Stimulated activated naive CD8-positive, alpha-beta T cell treated with anti-CD3 and anti-CD28 coated beads, Interleukin-15, Interleukin-2, amounts not matched to agents 100 ng/mL and 50 ng/mL, for 24 hours (primary cell): ENCODE data around the gene C1QTNF3.
A peak's percentile ranks its signal among the peaks of the same experiment; 100 is the strongest.
"Not testable (repeated sequence)": the region's sequence is repeated elsewhere in the genome, so short reads cannot be mapped to it uniquely, and the experiment has no call there.

Experiments
- H3K27ac Mint-ChIP-seq: one replicate; pipeline ENCODE4 v1.8.0; 2021; ENCODE audit warnings: mild to moderate bottlenecking, mixed read lengths
- H3K27me3 Mint-ChIP-seq: one replicate; pipeline ENCODE4 v1.8.0; 2021; ENCODE audit warnings: mixed read lengths
- H3K36me3 Mint-ChIP-seq: one replicate; pipeline ENCODE4 v1.8.0; 2021; ENCODE audit warnings: low read depth, mixed read lengths
- H3K4me1 Mint-ChIP-seq: one replicate; pipeline ENCODE4 v1.8.0; 2021; ENCODE audit warnings: low read depth, mixed read lengths
- H3K4me3 Mint-ChIP-seq: one replicate; pipeline ENCODE4 v1.8.0; 2021; ENCODE audit warnings: mild to moderate bottlenecking, mixed read lengths
- H3K9me3 Mint-ChIP-seq: one replicate; pipeline ENCODE4 v1.8.0; 2021; ENCODE audit warnings: mixed read lengths

Gene C1QTNF3

GRCh38 chr5:34043099-34043876 is at the start of gene C1QTNF3:
C1QTNF3 (minus strand) TSS chr5:34043213; CDS start chr5:34043125, 88 bp downstream.
- no peaks in the 10 kb centered on the region for H3K9me3 Mint-ChIP-seq
- H3K27me3 Mint-ChIP-seq: no peaks in the 10 kb centered on the region
- H3K4me1 Mint-ChIP-seq: peaks cover 11% of the 10 kb centered on the region
- no peaks in the 10 kb centered on the region for H3K36me3 Mint-ChIP-seq
- peak within 1 kb of the TSS; percentile 3 for H3K27ac Mint-ChIP-seq
- H3K4me3 Mint-ChIP-seq: no peak within 1 kb of the TSS

GRCh38 chr5:34091039-34091438 is 48.0 kb upstream of the C1QTNF3 start:
- not testable (repeated sequence) for H3K9me3 Mint-ChIP-seq, H3K4me3 Mint-ChIP-seq, H3K27ac Mint-ChIP-seq, H3K4me1 Mint-ChIP-seq, H3K36me3 Mint-ChIP-seq, H3K27me3 Mint-ChIP-seq

- not testable (repeated sequence) for H3K4me1 Mint-ChIP-seq, H3K4me3 Mint-ChIP-seq, H3K27me3 Mint-ChIP-seq, H3K9me3 Mint-ChIP-seq, H3K36me3 Mint-ChIP-seq, H3K27ac Mint-ChIP-seq
These were observed 46.8 kb upstream of the C1QTNF3 start for GRCh38 chr5:34089802-34090201.

- H3K4me3 Mint-ChIP-seq, H3K4me1 Mint-ChIP-seq, H3K36me3 Mint-ChIP-seq, H3K27me3 Mint-ChIP-seq, H3K27ac Mint-ChIP-seq, H3K9me3 Mint-ChIP-seq: not testable (repeated sequence)
These were observed 44.7 kb upstream of the C1QTNF3 start for GRCh38 chr5:34087728-34088127.

- not testable (repeated sequence) for H3K27me3 Mint-ChIP-seq, H3K4me3 Mint-ChIP-seq, H3K4me1 Mint-ChIP-seq, H3K9me3 Mint-ChIP-seq, H3K27ac Mint-ChIP-seq, H3K36me3 Mint-ChIP-seq
These were observed 40.9 kb upstream of the C1QTNF3 start for GRCh38 chr5:34083898-34084297.

GRCh38 chr5:34079505-34079904 is 36.5 kb upstream of the C1QTNF3 start:
- not testable (repeated sequence) for H3K4me3 Mint-ChIP-seq, H3K36me3 Mint-ChIP-seq, H3K27ac Mint-ChIP-seq, H3K4me1 Mint-ChIP-seq, H3K9me3 Mint-ChIP-seq, H3K27me3 Mint-ChIP-seq

- not testable (repeated sequence) for H3K4me3 Mint-ChIP-seq, H3K27me3 Mint-ChIP-seq, H3K27ac Mint-ChIP-seq, H3K36me3 Mint-ChIP-seq, H3K9me3 Mint-ChIP-seq, H3K4me1 Mint-ChIP-seq
These were observed 34.6 kb upstream of the C1QTNF3 start for GRCh38 chr5:34077636-34078035.

- H3K27ac Mint-ChIP-seq, H3K4me3 Mint-ChIP-seq, H3K4me1 Mint-ChIP-seq, H3K9me3 Mint-ChIP-seq, H3K36me3 Mint-ChIP-seq, H3K27me3 Mint-ChIP-seq: not testable (repeated sequence)
These were observed 33.8 kb upstream of the C1QTNF3 start for GRCh38 chr5:34076719-34077364.

GRCh38 chr5:34074472-34074871 is 31.5 kb upstream of the C1QTNF3 start:
- H3K27me3 Mint-ChIP-seq, H3K4me1 Mint-ChIP-seq, H3K27ac Mint-ChIP-seq, H3K9me3 Mint-ChIP-seq, H3K4me3 Mint-ChIP-seq, H3K36me3 Mint-ChIP-seq: not testable (repeated sequence)

GRCh38 chr5:34074071-34074470 is 31.1 kb upstream of the C1QTNF3 start:
- H3K27ac Mint-ChIP-seq, H3K27me3 Mint-ChIP-seq, H3K36me3 Mint-ChIP-seq, H3K4me3 Mint-ChIP-seq, H3K4me1 Mint-ChIP-seq, H3K9me3 Mint-ChIP-seq: not testable (repeated sequence)

- H3K9me3 Mint-ChIP-seq, H3K27ac Mint-ChIP-seq, H3K4me1 Mint-ChIP-seq, H3K4me3 Mint-ChIP-seq, H3K27me3 Mint-ChIP-seq: not testable (repeated sequence)
- peaks cover 19% of the 10 kb centered on the region for H3K36me3 Mint-ChIP-seq
These were observed 27.6 kb upstream of the C1QTNF3 start for GRCh38 chr5:34070626-34071025.

- Mint-ChIP-seq H3K9me3 (no peaks in the 10 kb centered on the region), H3K4me1 (no peaks in the 10 kb centered on the region), H3K4me3 (no peak overlapping the region), H3K27ac (no peak overlapping the region), H3K36me3 (peaks cover 60% of the 10 kb centered on the region), H3K27me3 (no peaks in the 10 kb centered on the region)
These were observed 21.6 kb upstream of the C1QTNF3 start for GRCh38 chr5:34064656-34065055.

GRCh38 chr5:34062419-34062818 is 19.4 kb upstream of the C1QTNF3 start:
- Mint-ChIP-seq H3K27me3 (no peaks in the 10 kb centered on the region), H3K27ac (no peak overlapping the region), H3K4me3 (no peak overlapping the region), H3K4me1 (no peaks in the 10 kb centered on the region), H3K9me3 (no peaks in the 10 kb centered on the region), H3K36me3 (peaks cover 61% of the 10 kb centered on the region)

GRCh38 chr5:34061993-34062392 is 19.0 kb upstream of the C1QTNF3 start:
- Mint-ChIP-seq H3K36me3 (peaks cover 61% of the 10 kb centered on the region), H3K9me3 (no peaks in the 10 kb centered on the region), H3K27ac (no peak overlapping the region), H3K4me3 (no peak overlapping the region), H3K27me3 (no peaks in the 10 kb centered on the region), H3K4me1 (no peaks in the 10 kb centered on the region)

- Mint-ChIP-seq H3K27me3 (no peaks in the 10 kb centered on the region), H3K9me3 (no peaks in the 10 kb centered on the region), H3K4me3 (no peak overlapping the region), H3K36me3 (peaks cover 46% of the 10 kb centered on the region), H3K27ac (no peak overlapping the region), H3K4me1 (no peaks in the 10 kb centered on the region)
These were observed 17.0 kb upstream of the C1QTNF3 start for GRCh38 chr5:34059977-34060376.

GRCh38 chr5:34058532-34058931 is 15.5 kb upstream of the C1QTNF3 start:
- Mint-ChIP-seq H3K27ac (no peak overlapping the region), H3K4me1 (no peaks in the 10 kb centered on the region), H3K27me3 (no peaks in the 10 kb centered on the region), H3K36me3 (peaks cover 37% of the 10 kb centered on the region), H3K9me3 (no peaks in the 10 kb centered on the region), H3K4me3 (no peak overlapping the region)
